SK-N-SH (cell line): ENCODE data around the gene PARP15.

Source experiments
- GABPA ChIP-seq: IDR thresholded peaks from 2 replicates; pipeline ENCODE4 v1.4.0; 2012; ENCODE audit warnings: low read depth, mild to moderate bottlenecking
- JUND ChIP-seq: IDR thresholded peaks from 2 replicates; pipeline ENCODE4 v1.4.0; 2012
- MXI1 ChIP-seq: IDR thresholded peaks from 2 replicates; pipeline ENCODE4 v1.6.1; 2012; ENCODE audit warnings: mild to moderate bottlenecking, low read depth, low read length, improper control_type of control experiment
- NRF1 ChIP-seq: IDR thresholded peaks from 2 replicates; pipeline ENCODE4 v1.6.1; 2012; ENCODE audit warnings: low read depth, mild to moderate bottlenecking, low read length
- POLR2AphosphoS5 ChIP-seq: IDR thresholded peaks from 2 replicates; pipeline ENCODE4 v1.6.1; 2012; ENCODE audit warnings: low read depth, low read length
- TAF1 ChIP-seq: IDR thresholded peaks from 2 replicates; pipeline ENCODE4 v1.6.1; 2012; ENCODE audit warnings: low read depth, mild to moderate bottlenecking, low read length, moderate library complexity, borderline replicate concordance
- YY1 ChIP-seq: IDR thresholded peaks from 2 replicates; pipeline ENCODE4 v1.4.0; 2012; ENCODE audit warnings: low read depth, mild to moderate bottlenecking
- TF ChIP-seq, protein P1 (sequence below): fragments of 200-600 bp; sonication (generic); IDR thresholded peaks from 2 replicates; pipeline ENCODE4 v1.6.1; 2017; ENCODE audit warnings: antibody characterized with exemption, mild to moderate bottlenecking, moderate library complexity
- TF ChIP-seq, protein P2 (sequence below): IDR thresholded peaks from 2 replicates; pipeline ENCODE4 v1.4.0; 2012; ENCODE audit warnings: low read depth, borderline replicate concordance
- TF ChIP-seq, protein P3 (sequence below): fragments of 150-350 bp; IDR thresholded peaks from 2 replicates; pipeline ENCODE4 v1.6.1; 2016; ENCODE audit warnings: mild to moderate bottlenecking, low read depth, low read length

DNA sequence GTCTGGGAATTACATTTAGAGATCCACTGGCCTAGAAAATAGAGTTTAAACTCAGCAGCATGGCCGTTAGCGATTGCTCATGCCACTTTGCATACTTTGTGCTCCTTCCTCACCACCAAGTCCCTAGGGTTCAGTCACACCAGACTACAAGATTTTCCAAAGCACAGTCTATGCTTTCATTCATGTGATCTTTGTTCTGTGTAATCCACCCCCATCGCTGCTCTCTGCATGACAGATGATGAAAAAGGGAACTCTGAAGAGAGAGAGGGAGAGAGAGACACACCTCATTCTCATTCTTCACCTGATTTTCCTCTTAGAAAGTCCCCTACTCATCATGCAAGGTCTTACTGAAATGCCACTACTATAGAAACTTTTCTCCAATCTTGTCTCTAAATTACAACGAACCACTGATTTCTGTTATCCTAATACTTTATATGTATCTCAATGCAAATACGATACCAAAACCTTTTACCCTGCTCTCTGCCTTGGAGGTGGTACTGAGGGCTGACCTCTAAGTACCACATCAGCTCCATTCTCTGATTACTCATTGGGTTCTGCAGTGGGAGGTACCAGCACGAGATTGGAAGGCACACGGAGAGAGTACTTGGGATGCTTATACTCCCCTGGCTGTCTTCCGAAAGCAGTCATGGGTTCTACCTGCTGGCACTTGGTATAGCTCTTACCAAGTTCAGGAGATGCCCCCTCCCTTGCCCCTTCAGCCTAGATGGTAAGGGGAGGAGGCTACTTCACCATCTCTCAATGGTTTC is 1.1 kb upstream of the PARP15 start:
- TF ChIP-seq, protein P1, sequence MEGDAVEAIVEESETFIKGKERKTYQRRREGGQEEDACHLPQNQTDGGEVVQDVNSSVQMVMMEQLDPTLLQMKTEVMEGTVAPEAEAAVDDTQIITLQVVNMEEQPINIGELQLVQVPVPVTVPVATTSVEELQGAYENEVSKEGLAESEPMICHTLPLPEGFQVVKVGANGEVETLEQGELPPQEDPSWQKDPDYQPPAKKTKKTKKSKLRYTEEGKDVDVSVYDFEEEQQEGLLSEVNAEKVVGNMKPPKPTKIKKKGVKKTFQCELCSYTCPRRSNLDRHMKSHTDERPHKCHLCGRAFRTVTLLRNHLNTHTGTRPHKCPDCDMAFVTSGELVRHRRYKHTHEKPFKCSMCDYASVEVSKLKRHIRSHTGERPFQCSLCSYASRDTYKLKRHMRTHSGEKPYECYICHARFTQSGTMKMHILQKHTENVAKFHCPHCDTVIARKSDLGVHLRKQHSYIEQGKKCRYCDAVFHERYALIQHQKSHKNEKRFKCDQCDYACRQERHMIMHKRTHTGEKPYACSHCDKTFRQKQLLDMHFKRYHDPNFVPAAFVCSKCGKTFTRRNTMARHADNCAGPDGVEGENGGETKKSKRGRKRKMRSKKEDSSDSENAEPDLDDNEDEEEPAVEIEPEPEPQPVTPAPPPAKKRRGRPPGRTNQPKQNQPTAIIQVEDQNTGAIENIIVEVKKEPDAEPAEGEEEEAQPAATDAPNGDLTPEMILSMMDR: no peak
- TF ChIP-seq POLR2AphosphoS5: no peak
- TF ChIP-seq, protein P2, sequence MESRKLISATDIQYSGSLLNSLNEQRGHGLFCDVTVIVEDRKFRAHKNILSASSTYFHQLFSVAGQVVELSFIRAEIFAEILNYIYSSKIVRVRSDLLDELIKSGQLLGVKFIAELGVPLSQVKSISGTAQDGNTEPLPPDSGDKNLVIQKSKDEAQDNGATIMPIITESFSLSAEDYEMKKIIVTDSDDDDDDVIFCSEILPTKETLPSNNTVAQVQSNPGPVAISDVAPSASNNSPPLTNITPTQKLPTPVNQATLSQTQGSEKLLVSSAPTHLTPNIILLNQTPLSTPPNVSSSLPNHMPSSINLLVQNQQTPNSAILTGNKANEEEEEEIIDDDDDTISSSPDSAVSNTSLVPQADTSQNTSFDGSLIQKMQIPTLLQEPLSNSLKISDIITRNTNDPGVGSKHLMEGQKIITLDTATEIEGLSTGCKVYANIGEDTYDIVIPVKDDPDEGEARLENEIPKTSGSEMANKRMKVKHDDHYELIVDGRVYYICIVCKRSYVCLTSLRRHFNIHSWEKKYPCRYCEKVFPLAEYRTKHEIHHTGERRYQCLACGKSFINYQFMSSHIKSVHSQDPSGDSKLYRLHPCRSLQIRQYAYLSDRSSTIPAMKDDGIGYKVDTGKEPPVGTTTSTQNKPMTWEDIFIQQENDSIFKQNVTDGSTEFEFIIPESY: no peak
- no peak for TF ChIP-seq TAF1
- no peak for TF ChIP-seq JUND
- no peak for TF ChIP-seq GABPA
- TF ChIP-seq YY1: no peak
- TF ChIP-seq NRF1: no peak
- no peak for TF ChIP-seq MXI1
- TF ChIP-seq, protein P3, sequence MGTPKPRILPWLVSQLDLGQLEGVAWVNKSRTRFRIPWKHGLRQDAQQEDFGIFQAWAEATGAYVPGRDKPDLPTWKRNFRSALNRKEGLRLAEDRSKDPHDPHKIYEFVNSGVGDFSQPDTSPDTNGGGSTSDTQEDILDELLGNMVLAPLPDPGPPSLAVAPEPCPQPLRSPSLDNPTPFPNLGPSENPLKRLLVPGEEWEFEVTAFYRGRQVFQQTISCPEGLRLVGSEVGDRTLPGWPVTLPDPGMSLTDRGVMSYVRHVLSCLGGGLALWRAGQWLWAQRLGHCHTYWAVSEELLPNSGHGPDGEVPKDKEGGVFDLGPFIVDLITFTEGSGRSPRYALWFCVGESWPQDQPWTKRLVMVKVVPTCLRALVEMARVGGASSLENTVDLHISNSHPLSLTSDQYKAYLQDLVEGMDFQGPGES: no peak
